ENCODE data around the gene ALAS1. TPM values are rescaled to one million over a fixed set of nuclear protein-coding genes. Genes with fewer than 3 reads are reported as not detected.

Gene ALAS1
- 46.3 and 53.3 TPM in 2 replicates for total RNA-seq

DNA sequence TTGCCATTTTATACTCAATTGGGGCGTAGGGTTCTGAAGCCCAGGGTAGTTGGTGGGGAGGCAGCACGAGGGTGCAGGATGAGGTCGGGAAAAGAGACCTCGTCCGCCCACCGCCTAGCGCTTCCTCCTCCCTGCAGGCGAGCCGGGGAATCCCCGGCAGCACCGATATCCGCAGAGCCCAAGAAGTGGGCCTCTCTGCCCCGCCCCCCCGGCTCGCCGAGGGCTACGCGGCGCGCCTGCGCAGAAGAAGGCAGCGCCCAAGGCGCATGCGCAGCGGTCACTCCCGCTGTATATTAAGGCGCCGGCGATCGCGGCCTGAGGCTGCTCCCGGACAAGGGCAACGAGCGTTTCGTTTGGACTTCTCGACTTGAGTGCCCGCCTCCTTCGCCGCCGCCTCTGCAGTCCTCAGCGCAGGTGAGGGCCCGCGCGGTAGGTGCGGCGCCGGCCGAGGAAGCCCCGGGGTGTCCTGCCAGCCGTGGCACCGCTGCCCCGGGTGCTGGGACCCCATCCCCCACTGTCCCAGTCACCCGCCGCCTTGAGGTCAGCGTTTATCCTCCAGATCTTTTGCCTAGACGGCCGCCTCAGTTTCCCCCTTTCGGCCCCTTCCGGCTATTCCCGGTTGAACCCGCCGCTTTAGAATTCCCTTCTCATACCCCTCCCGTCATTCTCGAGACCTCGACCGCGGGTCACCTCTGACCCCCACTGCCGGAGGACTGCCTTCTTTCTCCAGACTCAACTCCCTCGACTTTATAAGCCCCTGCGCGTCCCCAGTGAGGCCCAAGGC lies at the start of gene ALAS1:
TSS of gene ALAS1 (plus strand) at position 319 of the 784 bp plus-strand sequence. CDS start 1,082 bp downstream, outside the sequence.

DNA sequence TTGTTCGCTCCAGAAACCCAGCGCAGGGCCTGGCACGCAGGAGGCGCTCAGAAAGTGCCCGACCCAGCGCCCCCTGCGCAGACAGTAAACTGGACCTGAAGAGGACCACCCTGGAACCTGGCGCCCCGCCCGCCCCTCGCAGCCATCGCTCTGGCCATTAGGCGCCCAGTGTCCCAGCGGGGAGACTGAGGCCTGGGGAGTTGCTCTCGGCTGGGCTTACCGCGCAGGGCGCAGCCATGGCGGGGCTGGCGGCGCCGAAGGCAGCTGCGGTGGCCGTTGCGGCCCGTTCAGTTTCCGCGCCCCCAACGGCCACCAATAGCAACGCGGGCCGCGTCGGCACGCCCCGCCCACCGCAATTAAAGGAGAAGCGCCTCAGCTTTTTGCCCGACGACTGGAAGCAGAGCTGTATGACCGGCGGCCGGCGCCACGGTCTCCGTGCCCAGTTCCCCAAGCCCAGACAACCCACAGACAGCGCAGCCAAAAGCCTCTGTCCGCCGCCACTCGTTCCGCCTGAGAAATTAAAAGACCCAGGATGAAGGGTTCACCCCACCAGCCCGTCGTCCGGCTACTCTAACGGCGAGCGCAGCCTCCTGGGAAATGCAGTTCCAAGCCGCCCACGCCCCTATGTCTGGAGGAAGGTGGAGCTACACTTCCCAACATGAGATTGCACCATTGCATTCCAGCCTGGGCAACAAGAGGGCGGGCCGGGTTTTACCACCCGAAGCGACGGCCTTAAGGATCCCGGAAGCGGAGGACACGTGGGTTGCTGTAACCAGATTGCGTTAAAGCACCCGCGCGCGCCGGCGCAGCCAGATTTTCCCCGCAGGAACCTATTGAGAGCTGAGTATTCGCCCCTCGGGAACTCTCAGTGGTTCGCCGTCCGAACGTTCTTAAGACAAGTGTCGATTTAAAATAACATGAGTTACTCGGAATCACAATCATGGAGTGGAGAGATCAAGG lies 43.5 kb upstream of the ALAS1 start, which contains the start of gene POC1A:
TSS of gene POC1A (minus strand) at position 289 of the 960 bp plus-strand sequence. CDS start at position 238, 51 bp downstream.

DNA sequence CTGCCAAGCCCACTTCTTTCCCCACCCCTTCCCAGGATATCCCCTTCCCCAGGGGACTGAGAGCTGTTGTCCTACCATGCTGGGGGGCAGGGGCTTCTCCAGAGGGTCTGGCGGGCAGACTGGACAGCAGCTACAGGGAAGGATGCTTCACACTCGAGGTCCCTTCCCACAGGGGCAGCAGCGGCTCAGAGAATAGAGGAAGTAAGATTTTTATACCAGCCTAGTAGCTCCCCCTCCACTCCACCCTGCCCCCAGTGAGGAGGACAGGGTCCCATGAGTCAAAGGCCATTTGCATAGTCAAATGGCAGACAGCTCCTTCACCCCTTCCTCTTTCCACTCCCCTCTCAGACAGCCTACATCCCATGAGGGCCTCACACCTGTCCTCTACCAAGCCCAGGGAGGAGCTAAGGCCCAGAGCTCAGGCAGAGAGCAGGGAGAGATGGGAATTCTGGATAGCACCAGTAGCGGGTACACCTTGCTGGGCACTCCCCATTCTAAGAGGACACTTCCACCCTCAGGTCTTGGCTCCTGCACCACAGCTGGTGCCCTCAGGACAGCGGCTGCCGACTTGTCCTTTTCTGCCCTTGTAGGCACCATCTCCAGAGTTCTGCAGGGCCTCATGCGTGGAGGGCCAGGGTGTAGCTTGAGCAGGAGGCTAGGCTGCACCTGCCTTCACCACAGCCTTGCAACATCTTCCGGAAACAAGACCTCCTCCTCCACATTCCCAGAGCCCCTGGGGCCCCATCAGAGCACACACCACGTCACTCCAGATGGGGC lies 27.7 kb downstream of the ALAS1 start, which contains the start of gene TLR9:
TSS of gene TLR9 (minus strand) at position 194 of the 777 bp plus-strand sequence. CDS start at position 78, 116 bp downstream.

DNA sequence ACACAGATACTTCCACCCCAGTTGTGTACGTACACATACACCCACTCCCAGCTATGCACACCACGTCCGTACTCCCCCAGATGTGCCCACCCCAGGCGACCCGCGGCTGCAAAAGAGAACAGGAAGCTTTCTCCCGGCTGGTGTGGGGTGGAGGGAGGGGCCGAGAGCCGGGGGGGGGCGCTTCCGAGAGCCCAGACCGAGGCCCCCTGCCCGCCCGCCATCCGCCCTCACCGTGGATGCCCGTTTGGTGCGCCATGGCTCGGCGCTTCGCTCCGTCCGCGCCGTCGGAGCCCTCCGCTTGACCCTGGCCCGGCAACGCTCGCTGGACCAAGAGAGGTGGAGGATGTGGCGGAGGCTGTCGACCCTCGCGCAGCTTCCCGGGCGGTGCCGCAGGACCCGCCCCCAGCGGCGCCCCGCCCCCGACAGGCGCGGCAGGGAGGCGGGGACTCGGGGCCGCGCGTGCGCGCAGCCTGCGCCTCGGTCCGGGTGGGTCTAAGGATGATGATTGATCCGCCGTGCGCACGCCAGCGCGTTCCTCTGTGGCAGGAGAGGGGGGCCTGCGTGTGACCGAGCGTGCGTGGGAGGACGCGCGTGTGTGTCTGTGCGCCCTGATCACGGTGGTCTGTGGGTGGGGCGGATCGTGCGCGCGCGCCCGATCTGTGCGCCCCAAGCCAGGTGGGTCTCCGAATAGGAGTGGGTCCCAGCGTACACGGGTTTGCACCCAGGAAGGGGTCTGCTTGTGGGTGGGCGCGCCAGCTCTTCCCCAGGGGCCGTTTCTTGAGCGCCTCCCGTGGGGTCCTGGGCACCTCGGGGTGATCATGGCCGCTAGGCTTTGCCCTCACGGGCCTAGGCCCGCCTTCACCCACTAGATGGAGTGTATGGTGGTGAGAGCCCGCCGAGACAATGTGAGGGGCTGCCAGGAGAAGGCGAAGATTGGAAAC lies 41.1 kb downstream of the ALAS1 start, which contains the start of gene TWF2:
TSS of gene TWF2 (minus strand) at position 398 of the 941 bp plus-strand sequence. CDS start at position 256, 142 bp downstream.

DNA sequence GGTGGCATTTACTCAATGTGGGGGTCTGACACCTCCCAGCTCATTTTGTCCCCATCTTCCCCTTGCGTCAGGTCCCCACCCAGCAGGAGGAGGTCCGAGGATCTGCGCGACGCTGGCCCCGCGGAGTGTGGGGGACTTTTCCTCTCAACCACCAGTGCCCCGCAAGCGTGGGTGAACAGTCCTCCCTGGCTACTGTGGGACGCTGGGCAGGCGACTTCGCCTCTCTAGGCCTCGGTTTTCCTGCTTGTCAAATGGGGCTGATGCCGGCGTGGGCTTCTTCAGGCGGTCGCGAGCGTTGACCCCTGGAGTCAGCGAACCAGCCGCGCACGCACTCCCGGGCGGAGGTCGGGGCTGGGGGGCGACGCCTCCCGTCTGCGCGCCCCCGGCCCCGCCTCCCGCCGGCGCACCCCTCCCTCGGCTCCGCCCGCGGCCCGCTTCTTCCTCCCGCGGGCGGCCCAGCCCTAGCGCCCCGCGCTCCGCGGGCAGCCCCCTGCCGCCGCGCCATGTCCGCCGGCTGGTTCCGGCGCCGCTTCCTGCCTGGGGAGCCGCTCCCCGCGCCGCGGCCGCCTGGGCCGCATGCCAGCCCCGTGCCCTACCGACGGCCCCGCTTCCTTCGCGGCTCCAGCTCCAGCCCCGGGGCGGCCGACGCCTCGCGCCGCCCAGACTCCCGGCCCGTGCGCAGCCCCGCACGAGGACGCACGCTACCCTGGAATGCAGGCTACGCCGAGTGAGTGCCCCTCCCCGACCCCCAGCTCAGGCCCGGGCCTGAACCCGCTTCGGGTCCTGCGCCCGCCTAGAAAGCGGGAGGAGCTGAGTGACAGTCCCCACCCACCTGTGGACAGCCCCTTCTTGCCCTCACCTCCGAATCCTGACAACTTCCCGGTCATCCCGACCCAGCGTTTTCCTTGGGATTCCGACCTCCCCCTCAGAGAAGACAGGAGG lies 47.6 kb downstream of the ALAS1 start, which contains the start of gene PPM1M:
TSS of gene PPM1M (plus strand) at position 438 of the 942 bp plus-strand sequence. CDS start at position 504, 66 bp downstream.

Other genes starting within 250 kb of the ALAS1 start
- gene GPR62, start 242.8 kb upstream of the ALAS1 start, total RNA-seq: 0.05 TPM in 1 of 2 replicates, not detected in the other
- 44.5 and 89.4 TPM in 2 replicates for gene PCBP4, start 230.7 kb upstream of the ALAS1 start, total RNA-seq
- gene ABHD14B, start 224.1 kb upstream of the ALAS1 start, total RNA-seq: 20.8 and 25.9 TPM in 2 replicates
- gene ABHD14A, start 223.1 kb upstream of the ALAS1 start, total RNA-seq: 11.8 and 21.1 TPM in 2 replicates
- 37.8 and 38.3 TPM in 2 replicates for gene ACY1, start 214.6 kb upstream of the ALAS1 start, total RNA-seq
- gene RPL29, start 202.3 kb upstream of the ALAS1 start, total RNA-seq: 572 and 1,193 TPM in 2 replicates
- gene DUSP7, start 141.6 kb upstream of the ALAS1 start, total RNA-seq: 5.9 and 12.9 TPM in 2 replicates
- 1.5 and 5.7 TPM in 2 replicates for gene POC1A, start 43.7 kb upstream of the ALAS1 start, total RNA-seq
- under 0.01 TPM in 1 of 2 replicates, not detected in the other for gene TLR9, start 27.5 kb downstream of the ALAS1 start, total RNA-seq
- 91.8 and 107 TPM in 2 replicates for gene TWF2, start 41.0 kb downstream of the ALAS1 start, total RNA-seq
- gene PPM1M, start 47.6 kb downstream of the ALAS1 start, total RNA-seq: 23.2 and 23.4 TPM in 2 replicates
- gene WDR82, start 80.5 kb downstream of the ALAS1 start, total RNA-seq: 65.0 and 79.3 TPM in 2 replicates
- gene GLYCTK, start 89.7 kb downstream of the ALAS1 start, total RNA-seq: 5.6 and 6.2 TPM in 2 replicates
- gene DNAH1, start 118.2 kb downstream of the ALAS1 start, total RNA-seq: 3.0 and 5.6 TPM in 2 replicates
- gene BAP1, start 211.8 kb downstream of the ALAS1 start, total RNA-seq: 40.7 and 52.1 TPM in 2 replicates
- gene PHF7, start 212.5 kb downstream of the ALAS1 start, total RNA-seq: 2.4 and 3.6 TPM in 2 replicates
- 0.09 TPM in 1 of 2 replicates, not detected in the other for gene SEMA3G, start 246.9 kb downstream of the ALAS1 start, total RNA-seq